ENCODE measurements around the gene C6orf62. TPM values are rescaled to one million over a fixed set of nuclear protein-coding genes. Genes with fewer than 3 reads are reported as not detected.
A peak's percentile ranks its signal among the peaks of the same experiment; 100 is the strongest.
"Not testable (repeated sequence)": the region's sequence is repeated elsewhere in the genome, so short reads cannot be mapped to it uniquely, and the experiment has no call there.

Gene C6orf62
- total RNA-seq, 1 donor from 2014 or later: 126 TPM

- Histone ChIP-seq H3K36me3 (ENCODE audit: control insufficient read depth, insufficient read depth, low read length) (no peaks in the 10 kb centered on the region), H3K4me3 (ENCODE audit: low read depth, low read length) (no peak overlapping the region), H3K27me3 (ENCODE audit: control insufficient read depth, insufficient read depth, low read length) (no peaks in the 10 kb centered on the region)
- no peak for TF ChIP-seq CTCF (IDR thresholded peaks at IDR 0.05; ENCODE audit: insufficient read depth, low read length, poor library complexity, severe bottlenecking)
- DNase-seq (ENCODE audit: low read depth): no peak
These were observed 45.3 kb downstream of the C6orf62 start for GRCh38 chr6:24673625-24674024.

- no peak for TF ChIP-seq CTCF (IDR thresholded peaks at IDR 0.05; ENCODE audit: insufficient read depth, low read length, poor library complexity, severe bottlenecking)
- H3K36me3 ChIP-seq (ENCODE audit: control insufficient read depth, insufficient read depth, low read length): no peaks in the 10 kb centered on the region
- no peaks in the 10 kb centered on the region for H3K27me3 ChIP-seq (ENCODE audit: control insufficient read depth, insufficient read depth, low read length)
- no peak overlapping the region for H3K4me3 ChIP-seq (ENCODE audit: low read depth, low read length)
- DNase-seq (ENCODE audit: low read depth): no peak
These were observed 46.3 kb downstream of the C6orf62 start for GRCh38 chr6:24672620-24673182.

- not testable (repeated sequence) for DNase-seq (ENCODE audit: low read depth); H3K4me3 ChIP-seq (ENCODE audit: low read depth, low read length); H3K27me3 ChIP-seq (ENCODE audit: control insufficient read depth, insufficient read depth, low read length); H3K36me3 ChIP-seq (ENCODE audit: control insufficient read depth, insufficient read depth, low read length)
These were observed 47.9 kb downstream of the C6orf62 start for GRCh38 chr6:24671077-24671476.

GRCh38 chr6:24670492-24670891 lies 48.5 kb downstream of the C6orf62 start:
- not testable (repeated sequence) for H3K4me3 ChIP-seq (ENCODE audit: low read depth, low read length); DNase-seq (ENCODE audit: low read depth); H3K27me3 ChIP-seq (ENCODE audit: control insufficient read depth, insufficient read depth, low read length); H3K36me3 ChIP-seq (ENCODE audit: control insufficient read depth, insufficient read depth, low read length)

GRCh38 chr6:24668997-24669361 lies 50.0 kb downstream of the C6orf62 start:
- TF ChIP-seq CTCF (IDR thresholded peaks at IDR 0.05; ENCODE audit: insufficient read depth, low read length, poor library complexity, severe bottlenecking): no peak
- no peaks in the 10 kb centered on the region for H3K36me3 ChIP-seq (ENCODE audit: control insufficient read depth, insufficient read depth, low read length)
- H3K27me3 ChIP-seq (ENCODE audit: control insufficient read depth, insufficient read depth, low read length): no peaks in the 10 kb centered on the region
- no peak for DNase-seq (ENCODE audit: low read depth)
- no peak overlapping the region for H3K4me3 ChIP-seq (ENCODE audit: low read depth, low read length)

GRCh38 chr6:24668066-24668996 lies 50.6 kb downstream of the C6orf62 start:
- not testable (repeated sequence) for H3K27me3 ChIP-seq (ENCODE audit: control insufficient read depth, insufficient read depth, low read length); H3K4me3 ChIP-seq (ENCODE audit: low read depth, low read length); DNase-seq (ENCODE audit: low read depth)

GRCh38 chr6:24667378-24667803 lies 51.6 kb downstream of the C6orf62 start:
- peak overlapping the region; percentile 100 for H3K4me3 ChIP-seq (ENCODE audit: low read depth, low read length)
- H3K36me3 ChIP-seq (ENCODE audit: control insufficient read depth, insufficient read depth, low read length): peaks cover 1% of the 10 kb centered on the region
- no peak for TF ChIP-seq CTCF (IDR thresholded peaks at IDR 0.05; ENCODE audit: insufficient read depth, low read length, poor library complexity, severe bottlenecking)
- no peak for DNase-seq (ENCODE audit: low read depth)
- H3K27me3 ChIP-seq (ENCODE audit: control insufficient read depth, insufficient read depth, low read length): no peaks in the 10 kb centered on the region

More at GRCh38 chr6:24668066-24668996, 50.6 kb downstream of the C6orf62 start:
- H3K36me3 ChIP-seq (ENCODE audit: control insufficient read depth, insufficient read depth, low read length): not testable (repeated sequence)

Measured in kidney epithelial cell (primary cell).